Measurements from ENCODE around the gene RNASEH2C. TPM values are rescaled to one million over a fixed set of nuclear protein-coding genes. Genes with fewer than 3 reads are reported as not detected.
A peak's percentile ranks its signal among the peaks of the same experiment; 100 is the strongest.

Gene RNASEH2C
- total and polyA plus RNA-seq, 10 of the 15 experiments (the other 5 are each of a cell fraction or from before 2014, with no cell fraction given): 5.0 to 160 (median 47.1) TPM

GRCh38 chr11:65720211-65720934 is at the start of gene RNASEH2C (continued):
- TF ChIP-seq MYC (IDR thresholded peaks at IDR 0.05; ENCODE audit: insufficient read depth, insufficient read length, insufficient replicate concordance, low read length, severe bottlenecking): peak; percentile 36
- TF ChIP-seq, protein P1, sequence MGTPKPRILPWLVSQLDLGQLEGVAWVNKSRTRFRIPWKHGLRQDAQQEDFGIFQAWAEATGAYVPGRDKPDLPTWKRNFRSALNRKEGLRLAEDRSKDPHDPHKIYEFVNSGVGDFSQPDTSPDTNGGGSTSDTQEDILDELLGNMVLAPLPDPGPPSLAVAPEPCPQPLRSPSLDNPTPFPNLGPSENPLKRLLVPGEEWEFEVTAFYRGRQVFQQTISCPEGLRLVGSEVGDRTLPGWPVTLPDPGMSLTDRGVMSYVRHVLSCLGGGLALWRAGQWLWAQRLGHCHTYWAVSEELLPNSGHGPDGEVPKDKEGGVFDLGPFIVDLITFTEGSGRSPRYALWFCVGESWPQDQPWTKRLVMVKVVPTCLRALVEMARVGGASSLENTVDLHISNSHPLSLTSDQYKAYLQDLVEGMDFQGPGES (IDR thresholded peaks at IDR 0.05): no peak
- TF ChIP-seq, protein P2, sequence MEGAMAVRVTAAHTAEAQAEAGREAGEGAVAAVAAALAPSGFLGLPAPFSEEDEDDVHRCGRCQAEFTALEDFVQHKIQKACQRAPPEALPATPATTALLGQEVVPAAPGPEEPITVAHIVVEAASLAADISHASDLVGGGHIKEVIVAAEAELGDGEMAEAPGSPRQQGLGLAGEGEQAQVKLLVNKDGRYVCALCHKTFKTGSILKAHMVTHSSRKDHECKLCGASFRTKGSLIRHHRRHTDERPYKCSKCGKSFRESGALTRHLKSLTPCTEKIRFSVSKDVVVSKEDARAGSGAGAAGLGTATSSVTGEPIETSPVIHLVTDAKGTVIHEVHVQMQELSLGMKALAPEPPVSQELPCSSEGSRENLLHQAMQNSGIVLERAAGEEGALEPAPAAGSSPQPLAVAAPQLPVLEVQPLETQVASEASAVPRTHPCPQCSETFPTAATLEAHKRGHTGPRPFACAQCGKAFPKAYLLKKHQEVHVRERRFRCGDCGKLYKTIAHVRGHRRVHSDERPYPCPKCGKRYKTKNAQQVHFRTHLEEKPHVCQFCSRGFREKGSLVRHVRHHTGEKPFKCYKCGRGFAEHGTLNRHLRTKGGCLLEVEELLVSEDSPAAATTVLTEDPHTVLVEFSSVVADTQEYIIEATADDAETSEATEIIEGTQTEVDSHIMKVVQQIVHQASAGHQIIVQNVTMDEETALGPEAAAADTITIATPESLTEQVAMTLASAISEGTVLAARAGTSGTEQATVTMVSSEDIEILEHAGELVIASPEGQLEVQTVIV (IDR thresholded peaks at IDR 0.05; ENCODE audit: borderline replicate concordance, partially characterized antibody): peak; percentile 37
- TF ChIP-seq TCF3 (IDR thresholded peaks at IDR 0.05; ENCODE audit: borderline replicate concordance, insufficient read depth, low read depth, low read length): peak; percentile 67
- TF ChIP-seq, protein P3, sequence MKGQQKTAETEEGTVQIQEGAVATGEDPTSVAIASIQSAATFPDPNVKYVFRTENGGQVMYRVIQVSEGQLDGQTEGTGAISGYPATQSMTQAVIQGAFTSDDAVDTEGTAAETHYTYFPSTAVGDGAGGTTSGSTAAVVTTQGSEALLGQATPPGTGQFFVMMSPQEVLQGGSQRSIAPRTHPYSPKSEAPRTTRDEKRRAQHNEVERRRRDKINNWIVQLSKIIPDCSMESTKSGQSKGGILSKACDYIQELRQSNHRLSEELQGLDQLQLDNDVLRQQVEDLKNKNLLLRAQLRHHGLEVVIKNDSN (IDR thresholded peaks at IDR 0.05; ENCODE audit: borderline replicate concordance, extremely low read length, insufficient read depth, low read depth, low read length): no peak
- peak; percentile 79 for TF ChIP-seq GABPA (IDR thresholded peaks at IDR 0.05; ENCODE audit: low read depth)
- peak; percentile 63; the same call in 1 of the 2 replicates for TF ChIP-seq ZNF687 (IDR thresholded peaks at IDR 0.05)
- peak; percentile 77 for TF ChIP-seq MXI1 (IDR thresholded peaks at IDR 0.05; ENCODE audit: low read depth, low read length)
- no peak for TF ChIP-seq STAT3 (IDR thresholded peaks at IDR 0.05; ENCODE audit: low read depth, low read length)
- 0 out of 2 replicates have a peak, but pooled peaks have one; percentile 23 for TF ChIP-seq PAX5 (IDR thresholded peaks at IDR 0.05; ENCODE audit: borderline replicate concordance, low read depth, low read length)
- TF ChIP-seq, protein P4, sequence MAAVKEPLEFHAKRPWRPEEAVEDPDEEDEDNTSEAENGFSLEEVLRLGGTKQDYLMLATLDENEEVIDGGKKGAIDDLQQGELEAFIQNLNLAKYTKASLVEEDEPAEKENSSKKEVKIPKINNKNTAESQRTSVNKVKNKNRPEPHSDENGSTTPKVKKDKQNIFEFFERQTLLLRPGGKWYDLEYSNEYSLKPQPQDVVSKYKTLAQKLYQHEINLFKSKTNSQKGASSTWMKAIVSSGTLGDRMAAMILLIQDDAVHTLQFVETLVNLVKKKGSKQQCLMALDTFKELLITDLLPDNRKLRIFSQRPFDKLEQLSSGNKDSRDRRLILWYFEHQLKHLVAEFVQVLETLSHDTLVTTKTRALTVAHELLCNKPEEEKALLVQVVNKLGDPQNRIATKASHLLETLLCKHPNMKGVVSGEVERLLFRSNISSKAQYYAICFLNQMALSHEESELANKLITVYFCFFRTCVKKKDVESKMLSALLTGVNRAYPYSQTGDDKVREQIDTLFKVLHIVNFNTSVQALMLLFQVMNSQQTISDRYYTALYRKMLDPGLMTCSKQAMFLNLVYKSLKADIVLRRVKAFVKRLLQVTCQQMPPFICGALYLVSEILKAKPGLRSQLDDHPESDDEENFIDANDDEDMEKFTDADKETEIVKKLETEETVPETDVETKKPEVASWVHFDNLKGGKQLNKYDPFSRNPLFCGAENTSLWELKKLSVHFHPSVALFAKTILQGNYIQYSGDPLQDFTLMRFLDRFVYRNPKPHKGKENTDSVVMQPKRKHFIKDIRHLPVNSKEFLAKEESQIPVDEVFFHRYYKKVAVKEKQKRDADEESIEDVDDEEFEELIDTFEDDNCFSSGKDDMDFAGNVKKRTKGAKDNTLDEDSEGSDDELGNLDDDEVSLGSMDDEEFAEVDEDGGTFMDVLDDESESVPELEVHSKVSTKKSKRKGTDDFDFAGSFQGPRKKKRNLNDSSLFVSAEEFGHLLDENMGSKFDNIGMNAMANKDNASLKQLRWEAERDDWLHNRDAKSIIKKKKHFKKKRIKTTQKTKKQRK (IDR thresholded peaks at IDR 0.05; ENCODE audit: low read depth, low read length): no peak
- TF ChIP-seq POU2F2 (IDR thresholded peaks at IDR 0.05; ENCODE audit: borderline replicate concordance, low read depth, low read length): peak; percentile 73
- TF ChIP-seq LARP7 (IDR thresholded peaks at IDR 0.05): peak; percentile 90
- peak; percentile 58; the same call in 1 of the 2 replicates for TF ChIP-seq NR2F1 (conservative IDR thresholded peaks at IDR 0.05)
- no peak for TF ChIP-seq FOXK2 (IDR thresholded peaks at IDR 0.05)

All from GM12878 (cell line).